SK-N-SH treated with all-trans-retinoic acid at 6 μM for 48 hours (cell line): ENCODE measurements around the gene TUT4.

Source experiments
- ARNTL ChIP-seq: fragments of 450-650 bp; formaldehyde crosslinking; IDR thresholded peaks from 2 replicates; pipeline ENCODE4 v1.5.0; 2020; ENCODE audit warnings: low read depth, mild to moderate bottlenecking, moderate library complexity, borderline replicate concordance
- BACH2 ChIP-seq: fragments of 250-450 bp; sonication (Bioruptor Pico); IDR thresholded peaks from 2 replicates; pipeline ENCODE4 v1.9.0; 2021; ENCODE audit warnings: mild to moderate bottlenecking, borderline replicate concordance
- CREB5 ChIP-seq: fragments of 250-450 bp; sonication (Bioruptor Pico); IDR thresholded peaks from 2 replicates; pipeline ENCODE4 v1.5.1; 2020; ENCODE audit warnings: low read depth, mild to moderate bottlenecking, moderate library complexity
- CSDC2 ChIP-seq: fragments of 250-450 bp; sonication (Bioruptor Pico); IDR thresholded peaks from 2 replicates; pipeline ENCODE4 v1.5.0; 2020; ENCODE audit warnings: mild to moderate bottlenecking, moderate library complexity
- PATZ1 ChIP-seq: fragments of 250-450 bp; sonication (Bioruptor Pico); IDR thresholded peaks from 2 replicates; pipeline ENCODE4 v1.8.0; 2020; ENCODE audit warnings: mild to moderate bottlenecking, moderate library complexity, borderline replicate concordance
- SNAI2 ChIP-seq: fragments of 250-450 bp; sonication (Bioruptor Pico); IDR thresholded peaks from 2 replicates; pipeline ENCODE4 v1.5.0; 2020; ENCODE audit warnings: mild to moderate bottlenecking, moderate library complexity
- TCF4 ChIP-seq: fragments of 250-450 bp; sonication (Bioruptor Pico); IDR thresholded peaks from 2 replicates; pipeline ENCODE4 v1.8.0; 2021; ENCODE audit warnings: mild to moderate bottlenecking, moderate library complexity, borderline replicate concordance
- TSHZ2 ChIP-seq: fragments of 250-450 bp; sonication (Bioruptor Pico); IDR thresholded peaks from 2 replicates; pipeline ENCODE4 v1.5.0; 2020; ENCODE audit warnings: mild to moderate bottlenecking, moderate library complexity
- ZC3H10 ChIP-seq: fragments of 250-450 bp; sonication (Bioruptor Pico); IDR thresholded peaks from 2 replicates; pipeline ENCODE4 v1.5.1; 2021; ENCODE audit warnings: mild to moderate bottlenecking, moderate library complexity
- ZFP3 ChIP-seq: fragments of 250-450 bp; sonication (Bioruptor Pico); IDR thresholded peaks from 2 replicates; pipeline ENCODE4 v1.5.0; 2020; ENCODE audit warnings: mild to moderate bottlenecking, moderate library complexity
- ZFP30 ChIP-seq: fragments of 450-650 bp; formaldehyde crosslinking; IDR thresholded peaks from 2 replicates; pipeline ENCODE4 v1.5.0; 2022; ENCODE audit warnings: mild to moderate bottlenecking, moderate library complexity
- ZNF565 ChIP-seq: fragments of 450-650 bp; formaldehyde crosslinking; conservative IDR thresholded peaks from 2 replicates; pipeline ENCODE4 v1.5.0; 2020; ENCODE audit warnings: low read depth, mild to moderate bottlenecking, moderate library complexity
- ZNF8 ChIP-seq: fragments of 450-650 bp; formaldehyde crosslinking; IDR thresholded peaks from 2 replicates; pipeline ENCODE4 v1.5.0; 2020; ENCODE audit warnings: mild to moderate bottlenecking, moderate library complexity

- no peak for TF ChIP-seq ZFP3 (CRISPR knock-in tag)
- TF ChIP-seq TCF4 (CRISPR knock-in tag), result no peak
- no peak for TF ChIP-seq CSDC2 (CRISPR knock-in tag)
- TF ChIP-seq SNAI2 (CRISPR knock-in tag), result no peak
- TF ChIP-seq PATZ1, result no peak
- TF ChIP-seq ZFP30 (CRISPR knock-in tag), result no peak
- no peak for TF ChIP-seq TSHZ2 (CRISPR knock-in tag)
- TF ChIP-seq ZNF565 (CRISPR knock-in tag), result no peak
- no peak for TF ChIP-seq CREB5 (CRISPR knock-in tag)
- TF ChIP-seq ZNF8, result no peak
- no peak for TF ChIP-seq BACH2 (CRISPR knock-in tag)
- TF ChIP-seq ZC3H10 (CRISPR knock-in tag), result no peak
- TF ChIP-seq ARNTL (CRISPR knock-in tag), result no peak
These were observed 26.5 kb upstream of the TUT4 start for GRCh38 chr1:52579415-52579814.
